Fibroblast of skin of back (primary cell): ENCODE results near the gene TMCC1.
"Not testable (repeated sequence)": the region's sequence is repeated elsewhere in the genome, so short reads cannot be mapped to it uniquely, and the experiment has no call there.

ENCODE experiments used
- DNase-seq: peaks from one replicate; pipeline ENCODE4 v3.0.0-alpha.2; 2013

TMCC1 gene

DNA sequence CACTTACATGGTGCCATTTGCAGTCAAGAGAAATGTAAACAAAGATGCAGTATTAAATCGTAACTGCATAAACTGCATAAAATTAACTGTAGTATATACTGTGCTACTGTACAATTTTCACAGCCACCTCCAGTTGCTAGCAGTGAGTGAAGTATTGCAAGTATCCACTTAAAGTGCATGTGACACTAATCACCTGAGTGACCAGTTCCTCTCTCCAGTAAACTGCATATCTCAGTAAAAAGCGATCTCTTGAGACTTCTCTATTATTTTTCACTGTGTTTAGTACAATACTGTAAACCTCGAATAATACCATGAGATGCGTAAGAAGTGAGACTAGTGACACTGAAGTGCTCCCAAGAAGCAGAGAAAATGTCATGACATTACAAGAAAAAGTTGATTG is 175.3 kb downstream of the TMCC1 start:
- DNase-seq: no peak

DNA sequence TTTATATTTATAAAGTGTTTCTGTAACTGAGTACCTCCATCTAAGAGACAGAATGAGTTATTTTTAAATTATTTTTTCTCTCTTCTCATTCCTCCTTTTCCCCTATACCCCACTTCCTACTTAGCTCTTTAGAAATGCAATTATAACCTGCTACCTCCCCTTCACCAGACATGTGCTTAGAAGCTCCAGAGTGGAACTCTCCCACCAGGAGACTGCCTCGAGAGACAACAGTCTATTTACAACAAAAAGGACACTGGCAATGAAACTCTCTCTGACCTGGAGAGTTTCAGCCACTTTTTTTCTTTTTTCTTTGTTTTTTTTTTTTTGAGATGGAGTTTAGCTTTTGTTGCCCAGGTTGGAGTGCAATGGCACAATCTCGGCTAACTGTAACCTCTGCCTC is 177.7 kb downstream of the TMCC1 start:
- no peak for DNase-seq

DNA sequence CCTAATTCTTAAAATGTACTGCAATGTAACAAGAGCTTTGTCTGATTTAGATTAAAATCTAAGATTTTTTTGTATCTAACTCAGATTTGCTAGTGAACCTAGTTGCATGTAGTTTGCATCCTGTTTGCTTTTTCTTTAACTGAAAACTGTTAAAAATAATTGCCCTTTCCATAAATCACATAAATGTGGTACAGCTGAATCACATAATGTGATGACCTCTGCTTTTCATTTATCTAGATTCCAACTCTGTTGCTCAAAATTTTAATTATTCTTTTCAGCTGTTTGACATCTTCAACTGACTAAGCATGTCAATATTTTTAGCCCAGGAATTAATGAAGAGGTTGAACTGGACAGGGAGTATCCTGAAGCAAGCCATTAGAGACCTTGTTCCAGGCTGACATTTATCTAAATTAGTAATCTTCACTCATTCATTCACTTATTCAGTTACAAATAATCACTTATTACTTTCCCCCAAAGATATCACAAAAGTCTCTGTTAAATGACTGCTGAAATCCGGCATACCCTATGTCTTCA is 185.1 kb downstream of the TMCC1 start:
- DNase-seq: no peak

DNA sequence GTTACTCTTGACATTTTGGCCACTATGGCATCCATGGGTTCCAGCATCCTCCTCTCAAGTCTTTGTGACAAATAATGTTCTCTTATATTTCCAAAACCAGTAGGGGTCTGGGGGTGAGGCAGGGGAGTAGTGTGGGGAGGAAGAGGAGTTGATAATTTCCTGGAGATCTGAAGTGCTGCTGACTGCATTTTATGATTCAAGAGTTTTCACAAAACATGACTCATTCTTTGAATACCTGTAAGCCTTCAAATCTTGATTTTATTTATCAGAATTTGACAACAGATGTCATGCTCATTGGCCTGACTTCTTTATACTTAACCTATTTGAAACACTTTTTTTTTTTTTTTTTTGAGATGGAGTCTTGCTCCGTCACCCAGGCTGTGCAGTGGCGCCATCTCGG is 188.2 kb downstream of the TMCC1 start:
- no peak for DNase-seq

DNA sequence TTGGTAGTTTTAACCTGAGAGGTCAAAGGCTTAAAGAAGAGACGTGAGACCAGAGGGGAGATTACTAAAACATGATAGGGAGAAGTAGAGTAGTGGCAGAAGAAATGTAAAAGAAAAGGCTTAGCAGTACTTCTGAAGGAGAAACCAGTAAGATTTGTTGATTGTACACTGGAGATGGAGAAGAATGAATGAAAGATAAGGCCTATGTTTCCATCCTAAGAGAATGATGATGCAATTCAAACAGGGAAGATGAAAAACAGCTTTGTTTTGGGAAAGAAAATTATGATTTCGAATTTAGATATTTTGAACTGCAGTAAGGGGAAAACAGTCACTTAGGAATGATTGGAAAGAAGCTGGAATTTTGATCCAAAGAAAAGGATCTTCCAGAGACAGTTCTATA is 189.6 kb downstream of the TMCC1 start:
- no peak for DNase-seq

DNA sequence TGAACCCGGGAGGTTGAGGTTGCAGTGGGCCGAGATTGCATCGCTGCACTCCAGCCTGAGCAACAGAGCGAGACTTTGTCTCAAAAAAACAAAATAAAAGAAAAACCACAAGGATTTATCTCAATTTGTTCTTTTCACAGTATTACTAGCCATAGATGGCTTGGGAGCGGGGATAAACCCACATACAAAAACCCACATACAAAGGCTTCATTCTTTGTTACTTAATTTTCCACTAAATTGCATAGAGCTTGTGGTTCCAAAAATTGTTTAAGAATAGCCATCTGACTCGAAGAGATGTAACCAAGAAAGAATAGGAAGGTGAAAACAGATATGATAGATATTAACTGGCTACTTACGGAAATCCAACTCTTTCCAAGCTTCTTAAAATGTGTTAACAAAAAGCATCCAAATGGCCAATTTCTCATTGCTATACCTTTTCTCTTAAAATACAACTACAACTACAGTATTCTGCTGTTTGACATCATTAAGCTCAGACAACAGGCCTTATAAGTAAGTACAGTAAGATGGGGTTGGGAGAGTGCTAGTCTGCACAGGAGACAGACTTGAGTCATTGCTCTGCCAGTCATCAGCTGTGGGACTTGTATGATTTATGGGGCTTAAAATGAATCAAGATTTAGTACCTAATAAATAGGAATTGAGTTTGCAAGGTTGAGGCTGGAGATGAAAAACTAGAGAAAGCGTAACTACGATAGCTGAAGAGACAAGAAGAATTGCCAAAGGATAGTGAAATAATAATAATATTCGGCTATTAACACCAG is 190.4 kb downstream of the TMCC1 start:
- peak; percentile 30 for DNase-seq

DNA sequence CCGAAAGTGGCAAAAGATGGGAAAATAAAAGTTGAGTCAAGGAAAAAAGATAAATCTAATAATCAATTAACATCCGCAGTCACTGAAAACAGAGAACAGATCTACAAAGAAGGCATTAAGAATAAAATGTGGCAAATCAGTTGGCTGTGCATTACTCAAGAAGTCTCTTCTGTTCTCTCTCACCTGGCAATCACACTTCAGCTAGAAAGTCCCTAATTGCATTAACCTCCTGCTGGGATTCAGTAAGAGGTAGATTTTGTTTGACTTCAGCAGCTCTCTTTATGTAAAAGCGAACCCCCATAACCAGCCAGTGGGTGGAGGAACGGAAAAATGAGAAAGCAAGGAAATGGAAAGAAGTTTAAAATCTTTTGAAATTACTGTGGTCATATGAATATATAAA is 192.3 kb downstream of the TMCC1 start:
- DNase-seq: no peak

DNA sequence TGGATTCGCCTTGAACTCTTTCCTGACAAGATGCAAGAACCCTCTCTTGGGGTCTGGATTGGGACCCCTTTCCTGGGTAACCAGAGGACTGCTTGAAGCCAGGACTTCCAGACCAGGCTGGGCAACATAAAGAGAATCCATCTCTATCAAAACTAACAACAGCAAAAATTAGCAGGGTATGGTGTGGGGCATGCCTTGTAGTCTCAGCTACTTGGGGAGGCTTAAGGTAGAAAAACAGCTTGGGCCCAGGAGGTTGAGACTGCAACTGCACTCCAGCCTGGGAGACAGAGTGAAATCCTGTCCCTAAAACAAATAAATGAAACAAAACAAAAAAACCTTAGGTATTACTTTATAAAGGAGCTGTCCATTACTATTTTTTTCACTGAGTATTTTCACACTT is 193.9 kb downstream of the TMCC1 start:
- DNase-seq: no peak

DNA sequence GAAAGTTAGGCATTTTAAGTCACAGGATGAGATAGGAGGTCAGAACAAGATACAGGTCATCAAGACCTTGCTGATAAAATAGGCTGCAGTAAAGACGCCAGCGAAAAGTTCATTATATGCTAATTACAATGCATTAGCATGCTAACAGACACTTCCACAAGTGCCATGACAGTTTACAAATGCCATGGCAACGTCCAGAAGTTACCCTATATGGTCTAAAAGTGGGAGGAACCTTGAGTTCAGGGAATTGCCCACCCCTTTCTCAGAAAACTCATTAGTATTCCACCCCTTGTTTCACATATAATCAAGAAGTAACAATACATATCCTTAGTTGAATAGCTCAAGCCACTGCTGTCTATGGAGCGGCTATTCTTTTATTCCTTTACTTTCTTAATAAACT is 194.3 kb downstream of the TMCC1 start:
- no peak for DNase-seq

DNA sequence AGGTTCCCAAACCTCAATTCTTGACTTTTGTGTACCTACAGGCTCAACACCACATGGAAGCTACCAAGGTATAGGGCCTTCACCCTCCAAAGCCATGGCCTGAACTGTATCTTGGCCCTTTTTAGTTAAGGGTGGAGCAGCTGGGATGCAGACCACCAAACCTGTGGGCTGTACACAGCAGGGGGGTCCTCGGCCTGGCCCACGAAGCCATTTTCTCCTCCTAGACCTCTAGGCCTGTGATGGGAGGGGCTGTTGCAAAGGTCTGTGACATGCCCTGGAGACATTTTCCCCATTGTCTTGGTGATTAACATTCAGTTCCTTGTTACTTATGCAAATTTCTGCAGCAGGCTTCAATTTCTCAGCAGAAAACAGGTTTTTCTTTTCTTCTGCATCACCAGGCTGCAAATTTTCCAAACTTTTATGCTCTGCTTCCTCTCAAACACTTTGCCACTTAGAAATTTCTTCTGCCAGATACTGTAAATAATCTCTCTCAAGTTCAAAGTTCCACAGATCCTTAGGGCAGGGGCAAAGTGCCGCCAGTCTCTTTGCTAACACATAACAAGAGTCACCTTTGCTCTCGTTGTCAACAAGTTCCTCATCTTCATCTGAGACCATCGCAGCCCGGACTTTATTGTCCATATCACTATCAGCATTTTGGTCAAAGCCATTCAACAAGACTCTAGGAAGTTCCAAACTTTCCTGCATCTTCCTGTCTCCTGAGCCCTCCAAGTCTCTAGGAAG is 196.1 kb downstream of the TMCC1 start:
- DNase-seq: no peak

DNA sequence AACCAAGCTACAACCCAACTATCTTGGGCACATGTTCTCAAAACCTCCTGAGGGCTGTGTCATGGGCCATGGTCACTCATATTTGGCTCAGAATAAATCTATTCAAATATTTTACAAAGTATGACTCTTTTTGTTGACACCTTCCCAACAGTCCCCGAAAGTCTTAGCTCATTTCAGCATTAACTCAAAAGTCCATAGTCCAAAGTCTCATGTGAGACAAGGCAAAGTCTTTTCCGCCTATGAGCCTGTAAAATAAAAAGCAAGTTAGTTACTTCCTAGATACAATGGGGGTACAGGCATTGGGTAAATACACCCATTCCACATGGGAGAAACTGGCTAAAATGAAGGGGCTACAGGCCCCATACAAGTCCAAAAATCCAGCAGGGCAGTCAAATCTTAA is 197.1 kb downstream of the TMCC1 start:
- not testable (repeated sequence) for DNase-seq

DNA sequence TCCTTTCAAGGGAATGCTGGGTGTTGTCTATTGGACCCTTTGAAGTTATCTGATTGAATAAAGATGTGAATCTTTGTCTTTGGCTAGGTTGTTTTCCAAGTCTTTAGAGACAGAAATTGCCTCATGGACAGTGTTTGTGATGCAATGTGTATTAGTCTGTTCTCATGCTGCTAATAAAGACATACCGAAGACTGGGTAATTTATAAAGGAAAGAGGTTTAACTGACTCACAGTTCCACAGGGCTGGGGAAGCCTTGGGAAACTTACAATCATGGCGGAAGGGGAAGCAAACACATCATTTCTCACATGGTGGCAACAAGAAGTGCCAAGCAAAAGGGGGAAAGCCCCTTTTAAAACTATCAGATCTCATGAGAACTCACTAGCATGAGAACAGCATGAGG is 198.3 kb downstream of the TMCC1 start:
- no peak for DNase-seq

DNA sequence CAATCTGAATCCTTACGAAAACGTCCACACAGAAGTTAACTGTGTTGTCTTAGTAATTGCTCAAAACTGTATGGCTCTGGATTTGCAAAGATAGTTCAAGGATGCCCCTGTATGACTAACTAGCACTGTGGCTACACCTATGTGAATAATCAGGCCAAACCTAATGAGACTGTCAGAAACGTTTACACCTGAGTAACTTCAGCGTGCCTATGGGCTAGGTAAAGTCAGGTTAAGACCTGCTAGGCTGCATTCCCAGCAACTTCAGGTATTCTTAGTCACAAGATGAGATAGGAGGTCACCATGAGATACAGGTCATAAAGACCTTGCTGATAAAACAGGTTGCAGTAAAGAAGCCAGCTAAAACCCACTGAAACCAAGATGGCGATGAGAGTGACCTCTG is 199.3 kb downstream of the TMCC1 start:
- no peak for DNase-seq

DNA sequence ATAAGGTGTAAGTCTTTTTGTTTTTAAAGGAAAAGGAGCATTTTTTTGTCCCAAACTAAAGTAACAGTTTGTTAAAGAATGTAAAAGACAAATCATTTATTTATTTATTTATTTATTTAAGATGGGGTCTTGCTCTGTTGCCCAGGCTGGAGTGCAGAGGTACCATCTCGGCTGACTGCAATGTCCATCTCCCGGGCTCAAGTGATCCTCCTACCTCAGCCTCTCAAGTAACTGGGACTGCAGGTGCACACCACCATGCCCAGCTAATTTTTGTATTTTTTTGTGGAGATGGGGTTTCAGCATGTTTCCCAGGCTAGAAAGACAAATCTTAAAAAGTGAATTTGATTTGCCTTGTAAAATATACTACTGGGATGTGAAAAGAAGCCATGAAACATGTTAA is 200.8 kb downstream of the TMCC1 start:
- DNase-seq: no peak

DNA sequence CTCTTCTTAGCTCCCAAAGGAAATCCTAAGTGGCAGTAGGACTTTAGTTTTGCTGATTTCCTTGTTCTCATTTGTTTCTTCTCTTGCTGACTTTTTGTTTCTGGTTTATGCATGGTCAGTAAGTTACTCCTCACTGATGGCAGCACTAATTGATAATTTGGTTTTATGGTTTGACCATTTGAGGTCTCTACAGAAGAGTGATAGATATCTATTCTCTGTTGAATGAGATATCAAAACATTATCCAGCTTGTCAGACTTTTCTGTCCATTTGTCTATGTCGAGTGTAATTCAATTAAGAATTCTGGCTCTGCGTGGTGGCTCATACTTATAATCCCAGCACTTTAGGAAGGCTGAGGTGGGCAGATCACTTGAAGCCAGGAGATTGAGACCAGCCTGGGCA is 202.5 kb downstream of the TMCC1 start:
- DNase-seq: no peak

DNA sequence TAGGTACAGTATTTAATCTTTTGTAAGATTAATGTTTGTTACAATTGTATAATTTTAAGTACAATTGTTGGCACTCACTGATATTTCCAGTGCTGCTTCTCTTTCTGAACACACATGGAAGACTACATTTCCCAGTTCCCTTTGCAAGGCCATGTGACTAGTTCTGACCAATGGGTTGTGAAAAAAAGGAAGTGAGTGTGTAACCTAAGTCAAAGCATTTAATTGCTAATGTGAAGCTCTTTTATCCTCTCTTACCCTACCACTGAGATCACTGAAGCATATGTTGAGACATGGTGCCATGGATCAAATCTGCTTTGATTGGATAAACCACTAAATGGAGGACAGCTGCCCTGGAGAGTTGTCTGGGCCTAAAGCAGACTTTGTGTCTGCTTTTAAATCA is 203.1 kb downstream of the TMCC1 start:
- DNase-seq: peak; percentile 76

DNA sequence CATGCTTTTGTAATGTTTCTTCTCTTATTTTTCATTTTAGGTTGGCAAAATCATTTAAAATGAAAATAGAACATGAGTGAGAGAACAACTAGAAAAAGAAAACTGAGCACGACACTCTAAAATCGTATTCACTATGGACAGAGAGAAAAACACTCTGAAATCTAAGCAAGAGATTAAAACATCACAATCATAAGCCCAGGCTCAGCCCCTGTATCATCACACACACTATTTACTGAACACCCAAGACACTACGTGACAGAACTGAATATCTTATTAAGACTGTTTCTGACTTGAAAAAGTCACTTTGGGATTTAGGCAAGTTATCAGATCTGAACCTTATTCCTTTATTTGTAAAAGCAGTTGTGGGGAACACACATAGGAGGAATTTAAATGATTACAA is 204.5 kb downstream of the TMCC1 start:
- no peak for DNase-seq

DNA sequence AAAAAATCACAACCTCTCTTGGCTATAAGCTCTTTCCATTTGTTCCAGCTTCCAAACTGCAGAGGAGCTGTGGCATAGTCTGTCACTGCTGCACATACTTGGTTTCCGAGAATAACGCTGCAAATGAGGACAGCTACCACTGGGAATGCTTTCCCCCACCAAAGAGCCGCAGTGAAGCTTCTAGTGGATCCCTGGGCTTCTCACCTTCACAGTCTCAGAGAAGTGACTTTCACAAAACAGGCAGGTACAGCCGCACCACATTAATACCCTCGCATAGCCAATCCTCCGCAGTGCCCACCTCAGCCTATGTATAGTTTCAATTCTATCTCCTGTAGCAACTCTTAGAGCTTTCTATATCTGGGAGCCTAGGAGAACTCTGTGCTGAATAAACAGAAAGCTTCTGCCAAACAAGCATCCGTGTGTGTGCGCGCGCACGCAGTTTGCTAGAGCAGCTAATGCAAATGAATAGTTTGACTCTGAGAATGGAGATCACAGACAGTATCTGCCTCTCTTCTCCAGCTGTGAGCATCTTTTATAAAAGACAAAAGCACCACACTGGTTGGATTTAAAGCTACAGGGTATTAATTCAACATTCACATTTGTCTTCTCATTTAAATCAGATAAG is 205.1 kb downstream of the TMCC1 start:
- DNase-seq: peak; percentile 59

DNA sequence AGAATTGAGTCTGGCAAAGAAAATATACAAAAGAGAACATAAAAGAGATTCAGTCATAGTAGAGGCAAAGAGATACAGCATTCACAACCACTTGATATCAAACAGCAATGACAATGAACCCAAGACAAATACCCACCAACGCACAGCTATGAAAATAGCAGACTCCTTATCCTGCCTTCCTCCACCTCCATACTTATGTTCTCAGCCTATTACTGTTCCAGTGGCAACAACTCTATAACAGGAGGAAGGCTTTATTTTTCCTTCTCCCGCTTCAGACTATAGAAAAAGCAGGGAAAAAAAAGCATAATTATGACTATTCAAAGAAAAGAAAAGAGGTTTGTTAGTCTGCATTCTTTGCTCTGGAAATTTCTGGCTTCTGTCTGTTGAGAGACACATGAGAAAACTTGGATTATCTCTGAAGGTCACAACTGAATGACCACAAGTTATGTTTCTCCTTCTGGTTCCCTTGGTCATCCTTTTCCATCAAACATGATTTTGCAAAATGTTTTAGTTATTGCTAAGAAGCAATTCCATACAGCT is 205.9 kb downstream of the TMCC1 start:
- no peak for DNase-seq

DNA sequence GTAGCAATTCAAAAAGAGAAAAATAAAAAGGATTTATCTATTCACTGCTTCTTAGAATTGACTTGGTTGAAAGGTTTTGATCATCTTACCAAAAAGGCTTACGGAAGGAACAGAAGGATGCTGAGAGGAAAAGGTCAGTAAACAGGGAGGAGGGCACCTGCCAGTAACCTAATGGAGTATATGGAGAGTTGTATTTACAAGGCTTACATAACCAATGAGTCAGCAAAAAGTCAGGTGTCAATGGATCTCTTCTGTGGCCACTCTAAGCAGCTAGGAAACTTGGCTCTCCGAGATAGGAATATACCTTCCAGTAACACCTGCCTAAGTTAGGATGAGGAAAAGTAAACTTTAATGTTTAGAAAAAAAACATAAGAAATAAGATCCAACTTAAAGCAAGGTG is 206.6 kb downstream of the TMCC1 start:
- DNase-seq: no peak

DNA sequence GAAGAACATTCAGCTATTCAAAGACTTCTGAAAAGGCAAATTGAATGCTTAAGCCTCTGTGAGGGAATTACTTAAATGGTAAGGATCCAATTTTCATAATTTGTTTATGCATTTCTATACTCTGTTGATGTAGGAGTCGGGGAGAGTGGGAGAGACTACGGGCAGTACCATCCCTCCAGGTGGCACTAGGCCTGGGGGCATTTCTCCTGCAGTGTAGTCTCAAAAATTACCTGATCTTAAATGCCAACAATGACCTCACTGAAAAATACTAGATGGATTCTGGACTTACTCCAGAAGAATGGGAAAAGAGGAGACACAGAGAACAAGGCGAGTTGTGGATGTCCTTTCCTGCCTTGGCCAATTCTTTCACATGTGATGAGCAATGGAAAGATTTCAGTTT is 209.2 kb downstream of the TMCC1 start:
- no peak for DNase-seq

DNA sequence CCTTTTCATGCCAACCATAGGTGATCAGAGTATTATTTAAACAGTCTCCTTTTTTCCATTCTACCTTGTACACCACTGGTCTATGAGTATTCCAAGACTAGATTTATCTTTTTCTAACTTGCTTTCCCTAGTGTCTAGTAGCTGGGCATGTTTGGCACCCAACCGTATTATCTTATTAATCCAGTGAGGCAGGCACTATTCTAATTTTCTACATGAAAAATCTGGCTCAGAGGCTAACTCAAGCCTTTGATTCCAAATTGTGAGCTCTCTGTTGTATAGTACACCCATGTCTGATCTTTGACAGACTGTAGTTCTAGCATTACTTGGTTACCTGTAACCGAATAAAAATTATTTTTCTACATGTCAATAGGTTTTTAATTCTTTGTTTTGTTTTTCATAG is 210.3 kb downstream of the TMCC1 start:
- no peak for DNase-seq

DNA sequence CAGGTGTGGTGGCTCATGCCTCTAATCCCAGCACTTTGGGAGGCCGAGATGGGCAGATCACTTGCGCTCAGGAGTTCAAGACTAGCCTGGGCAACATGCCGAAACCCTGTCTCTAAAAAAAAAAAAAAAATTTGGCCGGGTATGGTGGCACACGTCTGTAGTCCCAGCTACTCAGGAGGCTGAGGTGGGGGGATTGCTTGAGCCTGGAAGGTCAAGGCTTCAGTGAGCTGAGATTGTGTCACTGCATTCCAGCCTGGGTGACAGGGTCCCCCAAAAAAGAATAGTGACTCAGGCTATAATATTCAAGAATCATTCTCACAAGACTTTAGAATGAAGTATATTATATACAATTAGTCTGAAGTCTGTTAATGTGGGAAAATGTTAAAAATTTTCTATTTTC is 216.5 kb downstream of the TMCC1 start:
- DNase-seq: no peak

DNA sequence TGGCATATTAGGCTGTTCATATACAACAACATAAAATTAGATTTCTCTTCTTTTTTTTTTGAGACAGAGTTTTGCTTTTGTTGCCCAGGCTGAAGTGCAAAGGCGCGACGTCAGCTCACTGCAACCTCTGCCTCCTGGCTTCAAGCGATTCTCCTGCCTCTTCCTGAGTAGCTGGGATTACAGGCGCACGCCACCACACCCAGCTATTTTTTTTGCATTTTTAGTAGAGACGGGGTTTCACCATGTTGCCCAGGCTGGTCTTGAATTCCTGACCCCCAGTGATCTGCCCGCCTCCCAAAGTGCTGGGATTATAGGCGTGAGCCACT is 218.8 kb downstream of the TMCC1 start:
- DNase-seq: not testable (repeated sequence)
